ENCODE data around the gene GRIP1. TPM values are rescaled to one million over a fixed set of nuclear protein-coding genes. Genes with fewer than 3 reads are reported as not detected.

GRIP1 gene
- total RNA-seq, 6 donors from 2014 or later: 0.33 to 5.2 (median 1.7) TPM

GRCh38 chr12:66598608-66599007 lies 80.3 kb downstream of the GRIP1 start:
- H3K27ac ChIP-seq: no peak overlapping the region
- H3K27me3 ChIP-seq: no peaks in the 10 kb centered on the region
- no peaks in the 10 kb centered on the region for H3K36me3 ChIP-seq
- WGBS, 2 donors: 75 to 85% methylated on average over 2 of the region's 2 CpGs
- no peak for TF ChIP-seq POLR2A (IDR thresholded peaks at IDR 0.05)
- TF ChIP-seq POLR2AphosphoS5 (IDR thresholded peaks at IDR 0.05): no peak
- TF ChIP-seq CTCF (IDR thresholded peaks at IDR 0.05): no peak
- no peak for TF ChIP-seq EP300 (IDR thresholded peaks at IDR 0.05)
- ATAC-seq (ENCODE audit: low FRiP score in 2 of 2) (no peak), DNase-seq (no peak)
- H3K4me3 ChIP-seq: no peak overlapping the region
- no peaks in the 10 kb centered on the region for H3K4me1 ChIP-seq
- no peaks in the 10 kb centered on the region for H3K9me3 ChIP-seq

DNA sequence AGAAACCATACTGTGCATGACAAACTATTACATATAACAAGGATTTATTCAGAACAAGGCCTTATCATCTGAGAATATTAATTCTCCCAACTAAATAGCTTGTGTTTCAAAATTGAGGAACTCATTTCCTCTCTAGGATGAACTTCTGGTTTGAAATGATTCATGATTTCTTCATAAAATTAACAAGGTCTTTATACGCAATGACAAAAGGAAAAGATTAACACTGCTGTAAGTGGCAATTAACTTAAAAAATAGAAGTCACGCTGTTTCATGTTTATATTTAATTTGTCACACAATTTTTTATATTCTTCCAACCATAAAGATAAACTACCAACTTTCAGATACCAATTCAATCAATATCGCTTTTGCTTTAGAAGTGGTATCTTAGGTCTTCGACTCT lies 80.8 kb downstream of the GRIP1 start:
- ATAC-seq (ENCODE audit: low FRiP score in 2 of 2) (no peak), DNase-seq (no peak)
- Histone ChIP-seq H3K27ac (no peak overlapping the region), H3K4me3 (no peak overlapping the region), H3K36me3 (no peaks in the 10 kb centered on the region), H3K27me3 (no peaks in the 10 kb centered on the region), H3K9me3 (no peaks in the 10 kb centered on the region), H3K4me1 (no peaks in the 10 kb centered on the region)
- 80 to 82% methylated on average over 4 of the region's 4 CpGs for WGBS, 2 donors
- TF ChIP-seq EP300 (IDR thresholded peaks at IDR 0.05) (no peak), POLR2AphosphoS5 (IDR thresholded peaks at IDR 0.05) (no peak), CTCF (IDR thresholded peaks at IDR 0.05) (no peak), POLR2A (IDR thresholded peaks at IDR 0.05) (no peak)

DNA sequence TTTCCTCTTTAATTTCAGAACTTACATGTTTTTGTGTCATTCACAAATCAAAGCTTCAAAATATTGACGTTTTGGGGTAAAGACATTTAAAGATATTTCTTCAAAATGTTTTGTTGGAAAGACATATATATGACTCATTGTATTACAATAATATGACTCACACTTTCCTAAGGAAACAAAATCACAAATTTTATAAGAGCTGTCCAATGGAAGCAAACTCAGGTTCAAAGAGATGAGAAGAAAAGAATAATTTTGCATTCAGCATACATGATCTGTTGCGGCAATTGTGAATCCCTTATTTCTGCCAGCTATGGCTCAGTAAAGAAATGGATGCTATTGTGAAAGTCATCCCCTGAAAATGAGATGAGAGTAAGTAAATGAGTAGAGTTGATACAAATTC lies 82.7 kb downstream of the GRIP1 start:
- Histone ChIP-seq H3K27me3 (no peaks in the 10 kb centered on the region), H3K4me1 (no peaks in the 10 kb centered on the region), H3K36me3 (no peaks in the 10 kb centered on the region), H3K4me3 (no peak overlapping the region), H3K27ac (no peak overlapping the region), H3K9me3 (no peaks in the 10 kb centered on the region)
- WGBS, 2 donors: 75 to 81% methylated on average over 2 of the region's 2 CpGs
- ATAC-seq (ENCODE audit: low FRiP score in 2 of 2): no peak
- no peak for TF ChIP-seq EP300 (IDR thresholded peaks at IDR 0.05)
- no peak for TF ChIP-seq CTCF (IDR thresholded peaks at IDR 0.05)
- TF ChIP-seq POLR2AphosphoS5 (IDR thresholded peaks at IDR 0.05): no peak
- no peak for TF ChIP-seq POLR2A (IDR thresholded peaks at IDR 0.05)
- no peak for DNase-seq

- H3K4me1 ChIP-seq: no peaks in the 10 kb centered on the region
- TF ChIP-seq CTCF (IDR thresholded peaks at IDR 0.05): no peak
- TF ChIP-seq POLR2A (IDR thresholded peaks at IDR 0.05): no peak
- TF ChIP-seq POLR2AphosphoS5 (IDR thresholded peaks at IDR 0.05): no peak
- TF ChIP-seq EP300 (IDR thresholded peaks at IDR 0.05): no peak
- no peak overlapping the region for H3K4me3 ChIP-seq
- no peak for DNase-seq
- no peaks in the 10 kb centered on the region for H3K36me3 ChIP-seq
- ATAC-seq (ENCODE audit: low FRiP score in 2 of 2): no peak
- no peaks in the 10 kb centered on the region for H3K27me3 ChIP-seq
- H3K27ac ChIP-seq: no peak overlapping the region
- no peaks in the 10 kb centered on the region for H3K9me3 ChIP-seq
Measured at GRCh38 chr12:66594688-66595087, 84.2 kb downstream of the GRIP1 start.

DNA sequence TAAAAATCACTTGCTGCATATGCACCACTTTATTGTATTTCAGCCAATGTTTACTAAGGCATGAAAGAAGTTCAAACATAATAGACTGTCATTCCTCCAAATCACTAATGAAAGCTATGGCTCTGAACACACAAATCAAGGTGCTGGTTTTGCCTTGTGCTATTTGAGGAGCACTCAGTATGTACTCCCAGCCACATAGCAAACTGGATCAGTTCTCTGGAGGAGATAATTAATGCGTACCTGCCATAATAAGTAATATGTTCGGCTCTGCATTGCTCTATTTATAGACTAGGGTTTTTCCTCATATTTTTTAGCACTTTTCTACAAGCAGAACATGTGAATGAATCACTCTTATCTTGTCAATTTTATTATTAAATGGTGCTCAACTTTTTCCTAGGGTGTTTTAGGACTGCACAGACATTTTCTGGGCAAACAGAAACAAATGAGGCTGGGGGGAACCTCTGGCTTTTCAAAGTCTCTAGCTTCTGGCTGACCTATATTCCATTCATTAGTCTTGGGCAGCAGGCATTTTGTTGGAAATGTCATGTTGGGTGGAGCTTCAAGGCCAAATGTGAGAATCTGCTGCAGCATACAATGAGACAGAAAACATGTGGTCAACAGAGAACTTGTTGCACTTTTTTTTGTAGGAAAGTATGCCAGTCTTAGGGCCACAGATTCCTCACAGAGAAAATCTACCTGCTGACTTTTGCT lies 88.4 kb downstream of the GRIP1 start:
- no peak for DNase-seq
- TF ChIP-seq POLR2AphosphoS5 (IDR thresholded peaks at IDR 0.05) (no peak), POLR2A (IDR thresholded peaks at IDR 0.05) (no peak), CTCF (IDR thresholded peaks at IDR 0.05) (no peak), EP300 (IDR thresholded peaks at IDR 0.05) (no peak)
- H3K9me3 ChIP-seq: no peaks in the 10 kb centered on the region
- 73 to 78% methylated on average over 2 of the region's 2 CpGs for WGBS, 2 donors
- no peak overlapping the region for H3K27ac ChIP-seq
- no peak for ATAC-seq (ENCODE audit: low FRiP score in 2 of 2)
- H3K27me3 ChIP-seq: no peaks in the 10 kb centered on the region
- no peaks in the 10 kb centered on the region for H3K36me3 ChIP-seq
- no peaks in the 10 kb centered on the region for H3K4me1 ChIP-seq
- no peak overlapping the region for H3K4me3 ChIP-seq
